NCI-H526 treated with DMSO at 0.1 percent for 48 hours (cell line): Measurements from ENCODE around the gene ACTG1.

Experiments
- DNase-seq: peaks from one replicate; lab custom pipeline; 2025; lab: John Stamatoyannopoulos, UW

The ACTG1 gene

DNA sequence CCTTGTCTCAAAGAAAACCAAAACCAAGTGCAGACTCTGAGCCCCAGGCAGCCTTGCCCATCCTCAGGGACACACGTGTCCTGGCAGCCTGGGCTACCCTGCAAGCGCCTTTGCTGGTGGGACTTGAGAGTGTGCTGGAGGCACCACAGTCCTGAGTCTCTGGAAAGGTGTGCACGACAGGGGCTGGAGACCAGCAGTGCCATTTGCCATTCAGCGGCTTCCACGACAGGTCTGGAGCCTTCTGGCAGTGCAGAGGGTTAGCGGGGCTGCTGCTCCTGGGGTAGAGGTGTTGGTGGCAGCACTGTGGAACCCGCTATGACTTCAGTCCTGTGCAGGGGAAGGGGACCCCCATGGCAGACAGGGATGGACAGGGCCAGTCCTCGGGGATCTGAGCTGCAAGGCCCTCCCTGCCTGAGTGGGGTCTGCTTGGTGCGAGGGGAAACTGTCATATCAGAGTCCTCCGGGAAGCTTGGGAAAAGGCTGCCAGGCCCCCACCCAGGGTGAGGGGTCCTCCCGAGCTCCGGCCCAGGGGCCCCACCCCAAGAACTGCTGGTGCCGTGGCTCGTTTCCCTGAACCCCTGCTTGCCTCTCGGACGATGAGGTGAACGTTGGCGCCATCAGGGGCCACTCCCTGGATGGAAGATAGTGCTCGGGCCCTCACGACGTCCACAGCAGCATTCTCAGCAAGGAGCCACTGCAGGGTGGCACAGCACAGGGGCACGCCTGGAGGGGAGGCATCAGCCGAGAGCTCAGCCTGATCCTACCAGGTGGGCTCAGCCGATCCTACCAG lies 32.8 kb upstream of the ACTG1 start:
- DNase-seq: no peak

GRCh38 chr17:81544281-81544974 lies 31.8 kb upstream of the ACTG1 start:
- DNase-seq: no peak

GRCh38 chr17:81543756-81544155 lies 31.2 kb upstream of the ACTG1 start:
- DNase-seq: no peak

- no peak for DNase-seq
Observed at GRCh38 chr17:81543339-81543675, 30.7 kb upstream of the ACTG1 start.

GRCh38 chr17:81542431-81543338 lies 30.1 kb upstream of the ACTG1 start:
- DNase-seq: no peak

DNA sequence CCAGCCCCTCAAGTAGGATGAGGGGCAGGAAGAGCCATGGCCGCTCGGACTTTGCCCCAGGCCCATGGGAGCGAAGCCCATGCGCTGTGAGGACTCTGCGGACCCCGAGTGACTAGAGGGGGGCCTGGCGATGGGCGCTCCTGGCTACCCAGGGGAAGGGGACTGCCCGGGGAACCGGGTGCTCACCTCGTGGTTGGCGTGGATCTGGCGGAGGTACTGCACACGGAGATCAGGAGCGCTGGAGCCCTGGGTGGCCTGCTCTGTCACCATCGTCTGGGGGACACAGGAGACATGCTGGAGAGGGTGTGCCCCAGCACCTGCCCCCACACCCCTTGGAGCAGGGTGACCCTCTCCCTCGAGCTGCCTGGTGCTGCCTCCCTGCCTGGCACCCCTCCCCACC lies 28.5 kb upstream of the ACTG1 start:
- DNase-seq: no peak

DNA sequence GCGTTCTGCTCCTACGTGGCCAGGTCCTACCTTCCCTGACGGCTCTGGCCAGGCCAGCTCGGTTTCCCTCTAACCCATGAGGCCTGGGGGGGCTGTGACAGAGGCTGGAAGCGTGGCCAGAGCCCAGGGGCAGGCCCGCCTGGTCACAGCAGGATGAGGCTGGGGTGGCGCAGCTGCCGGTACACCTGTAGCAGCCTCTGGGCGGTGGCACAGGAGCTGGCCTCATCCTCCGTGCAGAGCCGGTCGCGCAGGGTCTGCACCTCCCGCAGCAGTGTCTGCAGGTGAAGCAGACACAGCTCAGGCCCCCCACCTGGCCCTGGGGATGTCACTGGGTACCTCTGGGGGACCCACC lies 28.1 kb upstream of the ACTG1 start:
- no peak for DNase-seq

DNA sequence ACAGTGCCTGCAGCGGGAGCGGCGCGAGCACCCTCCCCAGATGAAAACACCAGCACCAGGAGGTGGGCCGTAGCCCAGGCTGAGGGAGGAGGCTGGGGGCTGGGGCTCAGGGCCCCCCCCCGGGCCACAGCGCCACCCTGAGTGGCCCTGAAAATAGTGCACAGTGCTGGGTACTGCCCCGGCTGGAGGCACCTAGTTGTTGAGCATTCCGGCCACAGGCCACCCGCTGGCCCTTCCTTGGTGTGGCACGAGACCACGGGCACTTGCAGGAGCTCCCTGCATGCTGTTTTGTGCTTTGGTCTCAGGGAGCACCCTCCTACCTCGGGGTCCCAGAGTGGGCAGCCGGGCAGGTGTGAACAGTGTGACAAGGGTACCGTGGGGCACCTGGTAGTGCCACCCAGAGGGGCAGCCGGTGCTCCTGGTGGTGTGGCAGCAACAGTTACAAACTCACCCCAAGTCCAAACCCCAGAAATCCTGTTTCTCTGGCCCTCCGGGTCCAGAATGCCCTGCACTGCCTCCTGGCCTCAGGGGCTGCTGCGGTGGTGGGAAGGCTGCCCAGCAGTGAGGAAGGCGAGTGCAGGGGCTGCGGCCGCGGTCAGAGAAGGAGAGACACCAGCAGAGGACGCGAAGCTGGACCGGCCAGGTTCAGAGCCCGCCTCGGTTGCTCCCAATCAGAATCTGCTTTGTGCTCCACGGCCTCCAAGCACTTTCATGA lies 27.5 kb upstream of the ACTG1 start:
- no peak for DNase-seq

- no peak for DNase-seq
Observed at GRCh38 chr17:81539571-81539900, 26.9 kb upstream of the ACTG1 start.

DNA sequence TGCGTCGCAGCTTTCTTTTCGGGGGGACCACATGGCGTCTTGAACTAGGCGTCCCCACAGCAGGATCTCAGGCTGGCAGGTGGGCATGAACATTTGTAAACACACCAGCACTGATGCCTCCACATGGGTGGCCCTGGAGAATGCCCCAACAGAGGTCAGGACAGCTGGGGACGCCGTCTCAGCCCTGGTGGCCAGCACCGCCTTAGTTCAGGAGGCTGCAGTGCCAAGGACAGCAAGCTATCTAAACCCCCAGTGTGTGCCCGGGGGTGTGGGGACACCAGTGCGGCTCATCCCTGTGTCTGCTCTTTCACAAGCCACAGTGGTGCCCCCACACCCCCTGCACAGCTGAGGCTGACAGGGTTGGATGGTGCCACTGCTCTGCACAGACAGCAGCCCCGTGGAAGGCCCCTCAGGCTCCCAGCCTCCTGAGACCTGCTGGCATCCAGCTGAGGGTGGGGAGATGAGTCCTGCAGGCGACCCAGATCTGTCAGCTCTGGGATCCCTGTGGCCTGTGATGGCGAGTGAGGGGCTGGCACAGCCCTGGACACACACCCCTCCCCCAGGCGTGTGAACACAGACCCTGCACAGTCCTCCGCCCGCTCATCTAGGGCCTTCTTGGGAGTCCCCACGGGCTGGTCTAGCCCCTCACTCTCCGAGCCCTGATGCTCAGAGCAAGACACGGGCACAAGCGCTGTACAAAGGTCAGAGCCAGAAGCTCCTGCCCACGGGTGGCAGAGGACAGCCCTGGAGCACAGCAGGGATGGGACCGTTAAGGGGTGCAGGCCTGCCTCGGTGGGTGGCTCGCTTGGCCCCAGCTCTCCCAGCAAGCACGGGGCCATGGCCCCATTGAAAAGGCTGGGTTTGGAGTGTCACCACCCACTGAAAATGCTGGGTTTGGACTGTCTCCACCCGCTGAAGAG lies 26.3 kb upstream of the ACTG1 start:
- DNase-seq: no peak

DNA sequence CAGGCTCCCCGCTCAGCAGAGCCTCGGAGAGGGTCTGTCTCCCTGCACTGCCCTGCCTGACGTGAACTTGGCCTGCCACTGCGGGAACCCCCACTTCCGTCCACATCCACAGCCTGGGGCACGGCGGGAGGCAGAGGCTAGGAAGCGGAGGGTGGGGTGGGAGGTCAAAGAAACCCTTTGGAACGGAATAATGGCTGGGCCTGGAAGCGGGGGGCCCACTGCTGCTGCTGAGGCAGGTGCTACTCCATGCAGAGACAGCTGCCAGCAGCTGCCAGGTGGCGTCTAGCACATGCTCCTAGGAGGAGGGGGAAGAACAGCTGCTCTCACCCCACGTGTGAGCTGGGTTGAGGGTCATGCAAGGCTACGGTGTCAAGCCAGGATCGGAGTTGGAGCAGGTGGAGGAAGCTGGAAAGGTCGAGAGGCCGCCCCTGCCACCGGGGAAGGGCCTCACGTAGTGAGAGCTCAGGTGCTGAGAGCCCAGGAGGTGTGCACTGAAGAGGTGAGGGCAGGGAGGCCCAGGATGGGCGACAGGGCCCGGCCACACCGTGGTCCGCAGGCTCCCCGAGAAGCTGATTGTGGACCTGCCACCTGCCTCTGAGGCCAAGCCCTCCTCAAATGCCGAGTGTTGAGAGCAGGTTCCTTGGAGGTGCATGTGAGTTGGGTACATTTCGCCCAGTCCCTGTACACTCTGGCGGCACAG lies 25.4 kb upstream of the ACTG1 start:
- no peak for DNase-seq

GRCh38 chr17:81537343-81537855 lies 24.8 kb upstream of the ACTG1 start:
- DNase-seq: no peak

GRCh38 chr17:81536299-81537290 lies 24.0 kb upstream of the ACTG1 start:
- no peak for DNase-seq

GRCh38 chr17:81535480-81536298 lies 23.1 kb upstream of the ACTG1 start:
- no peak for DNase-seq

- DNase-seq: no peak
Observed at GRCh38 chr17:81535007-81535328, 22.4 kb upstream of the ACTG1 start.

GRCh38 chr17:81534157-81535006 lies 21.8 kb upstream of the ACTG1 start:
- DNase-seq: no peak

GRCh38 chr17:81533339-81534141 lies 20.9 kb upstream of the ACTG1 start:
- no peak for DNase-seq
